Measurements from ENCODE around the gene SLC25A41. TPM values are rescaled to one million over a fixed set of nuclear protein-coding genes. Genes with fewer than 3 reads are reported as not detected.
A peak's percentile ranks its signal among the peaks of the same experiment; 100 is the strongest.

Gene SLC25A41
- not detected in 2 replicates for total RNA-seq

DNA sequence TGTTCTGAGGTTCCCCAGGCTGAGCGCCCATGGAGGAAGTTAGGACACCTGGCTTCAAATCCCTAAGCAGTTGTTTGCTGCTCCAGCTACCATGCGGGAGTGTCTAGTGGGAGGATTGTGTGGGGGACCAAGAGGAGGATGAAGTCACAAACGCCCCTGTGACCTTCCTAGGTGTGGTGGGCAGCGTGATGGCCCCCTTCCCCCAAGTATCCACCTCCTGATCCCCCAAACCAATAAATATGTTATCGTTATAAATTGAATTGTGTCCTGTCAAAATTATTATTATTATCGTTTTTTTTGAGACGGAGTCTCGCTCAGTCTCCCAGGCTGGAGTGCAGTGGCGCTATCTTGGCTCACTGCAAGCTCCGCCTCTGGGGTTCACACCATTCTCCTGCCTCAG is at the start of gene SLC25A41:
Gene SLC25A41 (minus strand): TSS at position 101 of the 400 bp plus-strand sequence. CDS start 70 bp downstream, at position 31.
- H3K4me3 ChIP-seq (ENCODE audit: low read depth, low read length): no peak within 1 kb of the TSS
- DNase-seq (ENCODE audit: low read depth): no peak
- TF ChIP-seq, protein P1, sequence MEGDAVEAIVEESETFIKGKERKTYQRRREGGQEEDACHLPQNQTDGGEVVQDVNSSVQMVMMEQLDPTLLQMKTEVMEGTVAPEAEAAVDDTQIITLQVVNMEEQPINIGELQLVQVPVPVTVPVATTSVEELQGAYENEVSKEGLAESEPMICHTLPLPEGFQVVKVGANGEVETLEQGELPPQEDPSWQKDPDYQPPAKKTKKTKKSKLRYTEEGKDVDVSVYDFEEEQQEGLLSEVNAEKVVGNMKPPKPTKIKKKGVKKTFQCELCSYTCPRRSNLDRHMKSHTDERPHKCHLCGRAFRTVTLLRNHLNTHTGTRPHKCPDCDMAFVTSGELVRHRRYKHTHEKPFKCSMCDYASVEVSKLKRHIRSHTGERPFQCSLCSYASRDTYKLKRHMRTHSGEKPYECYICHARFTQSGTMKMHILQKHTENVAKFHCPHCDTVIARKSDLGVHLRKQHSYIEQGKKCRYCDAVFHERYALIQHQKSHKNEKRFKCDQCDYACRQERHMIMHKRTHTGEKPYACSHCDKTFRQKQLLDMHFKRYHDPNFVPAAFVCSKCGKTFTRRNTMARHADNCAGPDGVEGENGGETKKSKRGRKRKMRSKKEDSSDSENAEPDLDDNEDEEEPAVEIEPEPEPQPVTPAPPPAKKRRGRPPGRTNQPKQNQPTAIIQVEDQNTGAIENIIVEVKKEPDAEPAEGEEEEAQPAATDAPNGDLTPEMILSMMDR (IDR thresholded peaks at IDR 0.05; ENCODE audit: insufficient read depth, low read depth, low read length): no peak

- TF ChIP-seq, protein P1 (IDR thresholded peaks at IDR 0.05; ENCODE audit: insufficient read depth, low read depth, low read length): no peak
- H3K4me3 ChIP-seq (ENCODE audit: low read depth, low read length): no peak overlapping the region
- no peak for DNase-seq (ENCODE audit: low read depth)
Observed at GRCh38 chr19:6483235-6483634, 49.7 kb upstream of the SLC25A41 start.

- no peak for DNase-seq (ENCODE audit: low read depth)
- H3K4me3 ChIP-seq (ENCODE audit: low read depth, low read length): no peak overlapping the region
- TF ChIP-seq, protein P1 (IDR thresholded peaks at IDR 0.05; ENCODE audit: insufficient read depth, low read depth, low read length): no peak
Observed at GRCh38 chr19:6482343-6482686, 48.8 kb upstream of the SLC25A41 start.

DNA sequence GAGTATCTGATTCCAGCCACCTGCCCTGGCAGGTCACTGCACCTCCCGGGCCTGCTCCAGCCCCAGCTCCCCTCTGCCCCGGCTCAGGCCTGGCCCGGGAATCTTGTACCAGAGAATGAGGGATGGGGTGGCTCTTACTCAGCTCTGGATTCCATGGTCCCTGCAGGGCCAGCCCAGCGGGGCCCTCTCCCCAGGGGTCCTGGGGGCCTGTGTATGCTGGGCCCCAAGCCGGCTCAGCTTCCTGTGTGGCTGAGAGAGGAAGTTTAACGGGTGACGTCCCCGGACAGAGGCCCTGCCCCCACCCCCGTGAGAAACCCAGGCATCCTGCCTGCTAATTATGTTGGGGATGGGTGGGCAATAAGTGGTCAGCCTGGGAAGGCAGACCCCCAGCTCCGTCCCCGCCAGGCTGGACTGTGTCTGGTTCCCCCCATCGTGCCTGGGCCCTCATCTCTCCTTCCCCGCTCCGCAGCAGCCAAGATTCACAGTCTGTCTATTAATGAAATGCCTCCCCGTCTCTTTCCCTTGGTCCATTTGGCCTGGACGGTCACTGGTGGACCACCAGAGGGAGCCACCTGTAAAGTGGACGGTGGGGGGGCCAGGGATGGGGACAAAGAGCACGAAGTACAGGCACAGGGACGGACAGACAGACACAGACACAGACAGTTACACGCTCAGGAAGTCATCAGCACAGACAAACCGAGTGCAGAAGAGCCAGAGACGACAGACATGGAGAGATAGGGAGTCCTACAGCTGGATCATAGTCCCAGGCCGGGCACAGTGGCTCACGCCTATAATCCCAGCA is 48.2 kb upstream of the SLC25A41 start, which contains the start of gene DENND1C:
Gene DENND1C (minus strand): TSS at position 247 of the 802 bp plus-strand sequence. CDS start 92 bp downstream, at position 155.
- no peak for DNase-seq (ENCODE audit: low read depth)
- TF ChIP-seq, protein P1 (IDR thresholded peaks at IDR 0.05; ENCODE audit: insufficient read depth, low read depth, low read length): peak; percentile 48
- no peak within 1 kb of the TSS for H3K4me3 ChIP-seq (ENCODE audit: low read depth, low read length)

- TF ChIP-seq, protein P1 (IDR thresholded peaks at IDR 0.05; ENCODE audit: insufficient read depth, low read depth, low read length): no peak
- no peak for DNase-seq (ENCODE audit: low read depth)
- H3K4me3 ChIP-seq (ENCODE audit: low read depth, low read length): no peak overlapping the region
Observed at GRCh38 chr19:6480848-6481415, 47.4 kb upstream of the SLC25A41 start.

DNA sequence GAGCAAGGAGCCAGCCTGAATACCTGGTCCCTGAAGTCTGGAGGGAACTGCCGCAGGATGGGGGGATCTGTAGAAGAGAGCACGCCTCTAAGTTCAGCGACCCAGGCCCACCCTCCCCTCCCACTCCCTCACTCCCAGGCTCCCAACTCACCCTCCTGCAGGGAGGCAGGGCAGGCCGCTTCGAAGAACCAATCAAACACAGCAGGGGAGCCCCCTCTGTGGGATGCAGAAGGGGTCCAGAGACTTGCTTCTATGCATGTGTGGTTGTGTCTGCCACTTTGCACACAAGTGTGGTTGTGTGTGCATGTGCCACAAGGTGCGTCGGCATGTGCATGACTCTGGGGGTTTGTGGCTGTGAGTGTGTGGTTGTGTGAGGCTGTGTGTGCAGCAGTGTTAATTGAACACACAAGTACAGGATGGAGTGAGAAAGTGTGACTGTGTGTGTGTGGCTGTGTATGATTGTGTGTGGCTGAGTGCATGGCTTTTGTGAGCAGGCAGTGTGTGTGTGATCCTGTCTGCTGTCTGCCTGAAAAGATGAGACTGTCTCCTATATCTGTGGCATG is 46.4 kb upstream of the SLC25A41 start:
- TF ChIP-seq, protein P1 (IDR thresholded peaks at IDR 0.05; ENCODE audit: insufficient read depth, low read depth, low read length): no peak
- DNase-seq (ENCODE audit: low read depth): no peak
- no peak overlapping the region for H3K4me3 ChIP-seq (ENCODE audit: low read depth, low read length)
